ENCODE results near the gene PFKM.

- TF ChIP-seq CTCF (IDR thresholded peaks at IDR 0.05; ENCODE audit: low read depth, low read length, poor library complexity, severe bottlenecking) (no peak), EZH2phosphoT487 (IDR thresholded peaks at IDR 0.05; ENCODE audit: borderline replicate concordance, low read length) (no peak)
Observed at GRCh38 chr12:48128800-48129199, 9.6 kb downstream of the PFKM start.

All from DOHH2 (cell line).